CD1c-positive myeloid dendritic cell (primary cell): Measurements from ENCODE around the gene ACBD6.

ENCODE experiments used
- DNase-seq: peaks from one replicate; pipeline ENCODE4 v3.0.0-alpha.2; 2016; ENCODE audit errors: extremely low spot score

The ACBD6 gene

DNA sequence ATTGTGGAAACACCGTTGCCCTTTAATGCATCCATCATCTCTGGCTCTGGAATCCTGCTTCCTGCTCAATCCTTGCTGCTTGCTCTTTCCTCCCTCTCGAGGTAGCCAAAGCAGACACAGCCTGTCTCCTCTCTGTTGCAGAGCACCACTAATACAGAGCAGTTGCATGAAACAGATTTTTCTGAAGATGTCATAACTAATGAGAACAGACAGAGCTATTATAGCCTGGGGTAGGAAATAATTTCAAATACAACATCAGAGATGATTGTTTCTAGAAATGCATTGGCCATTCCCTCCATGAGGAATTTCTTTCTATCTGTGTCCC lies 23.3 kb upstream of the ACBD6 start:
- DNase-seq: no peak

DNA sequence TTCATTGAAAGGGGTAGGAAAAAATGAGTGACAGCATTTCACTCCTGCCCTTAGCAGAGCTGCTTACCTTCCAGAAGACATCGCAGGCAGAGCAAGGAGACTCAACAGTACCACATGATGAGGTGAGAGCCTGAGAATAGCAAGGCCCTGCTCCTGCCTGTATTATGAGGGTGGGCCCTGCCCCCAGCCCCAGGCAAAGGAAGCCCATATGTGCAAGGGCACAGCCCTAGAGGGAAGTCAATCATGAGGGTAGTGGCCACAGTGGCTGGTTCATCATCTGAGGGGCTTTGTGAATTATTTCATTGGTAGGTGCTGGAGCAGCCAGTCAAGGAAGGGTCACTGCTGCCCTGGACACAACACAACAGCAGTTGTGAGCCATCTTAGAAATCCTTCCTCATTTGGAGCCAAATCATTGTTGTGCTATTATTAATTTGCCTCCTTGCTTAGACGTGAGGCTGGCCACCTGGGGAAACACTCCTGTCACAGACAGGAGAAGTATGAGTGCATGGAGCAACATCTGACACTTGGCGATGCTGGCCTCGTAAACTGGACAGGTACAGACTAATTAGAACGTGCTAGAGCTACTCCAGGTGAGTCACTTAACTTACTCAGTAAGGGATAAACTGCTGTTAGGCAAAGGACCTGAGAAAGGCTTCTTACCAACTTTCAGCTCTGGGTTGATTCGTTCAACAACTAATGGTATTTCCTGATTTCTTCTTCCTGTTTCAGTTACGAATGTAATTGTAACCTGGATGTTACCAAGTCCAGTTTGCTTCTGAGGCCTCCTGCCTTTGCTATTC lies 22.7 kb upstream of the ACBD6 start:
- no peak for DNase-seq

DNA sequence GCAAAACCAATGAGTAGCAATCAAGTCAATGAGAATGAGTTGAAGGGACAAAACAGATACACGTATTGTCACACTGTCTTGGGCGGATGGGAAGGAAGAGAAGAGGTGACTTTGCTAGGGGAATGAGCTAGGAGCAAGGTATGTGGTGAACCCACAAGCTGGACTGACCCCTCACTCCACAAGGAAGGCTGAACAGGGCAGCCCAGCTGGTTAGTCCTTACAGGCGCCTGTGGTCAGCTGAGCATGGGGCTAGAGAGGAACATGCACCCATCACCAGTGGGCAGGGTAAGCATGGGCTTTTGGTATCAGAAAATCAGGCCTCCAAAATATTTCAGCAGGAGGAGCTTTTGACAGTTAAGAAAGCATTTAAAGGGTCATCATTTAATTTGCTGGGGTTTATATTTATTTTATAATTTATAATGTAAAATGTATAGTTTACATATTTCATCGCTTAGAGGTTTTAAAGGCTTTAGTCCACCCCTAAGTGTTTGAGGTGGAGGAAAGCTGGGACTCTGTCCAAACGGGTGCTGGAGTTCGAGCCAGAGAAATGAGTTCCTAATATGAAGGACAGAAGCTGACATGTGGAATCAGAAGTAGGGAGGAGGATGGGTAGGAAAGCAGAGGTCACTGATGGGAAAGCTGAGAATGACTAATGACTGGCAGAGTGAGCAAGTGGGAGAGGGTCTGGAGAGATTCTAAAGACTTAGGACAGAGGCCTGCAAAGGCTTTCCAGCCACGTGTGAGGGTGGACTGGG lies 22.0 kb upstream of the ACBD6 start:
- no peak for DNase-seq

DNA sequence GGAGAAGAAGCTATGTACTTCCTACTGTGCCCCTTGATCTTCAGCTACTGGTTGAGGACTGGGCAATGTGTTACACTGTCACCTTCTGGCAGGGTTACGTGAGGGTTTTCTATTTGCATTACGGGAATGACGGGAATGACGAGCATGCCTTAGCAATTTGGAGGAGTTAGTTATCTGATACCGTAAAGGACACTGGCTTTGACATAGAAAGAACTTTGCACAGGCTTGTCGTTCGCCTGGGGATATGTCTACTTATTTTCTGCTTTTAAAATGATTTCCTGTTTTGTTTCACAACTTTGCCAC lies 19.8 kb upstream of the ACBD6 start:
- no peak for DNase-seq

DNA sequence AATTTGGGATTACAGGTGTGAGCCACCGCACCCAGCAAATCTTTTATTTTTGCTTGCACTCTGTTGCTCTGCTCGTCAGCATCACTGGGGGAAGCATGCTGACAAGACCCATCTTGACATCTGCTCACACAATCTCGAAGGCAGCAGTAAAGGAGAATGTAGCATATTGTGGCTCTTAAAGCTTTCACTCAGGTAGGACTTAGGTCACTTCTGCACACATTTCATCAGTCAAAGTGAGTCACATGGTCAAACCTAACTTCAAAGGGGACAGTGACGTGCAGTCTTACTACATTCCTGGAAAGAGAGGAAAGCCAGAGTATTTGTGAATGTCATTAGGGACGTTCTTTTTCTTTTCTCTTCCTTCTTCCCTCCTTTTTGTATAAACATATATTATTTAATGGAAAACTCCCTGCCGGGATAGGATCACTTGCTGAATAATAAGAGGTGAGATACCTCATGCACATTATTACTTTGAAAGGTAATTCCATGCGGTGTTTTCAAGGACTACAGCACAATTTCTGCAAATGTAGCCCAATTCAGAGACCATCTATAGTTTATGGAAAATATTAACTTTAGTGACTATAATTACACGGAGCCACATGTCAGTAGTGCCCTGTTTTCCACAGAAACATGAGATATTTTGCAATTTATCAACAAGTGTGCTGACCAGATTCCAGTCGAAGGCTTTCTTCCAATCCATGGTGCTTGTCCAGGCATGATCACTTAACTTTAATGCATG lies 19.3 kb upstream of the ACBD6 start:
- DNase-seq: no peak

DNA sequence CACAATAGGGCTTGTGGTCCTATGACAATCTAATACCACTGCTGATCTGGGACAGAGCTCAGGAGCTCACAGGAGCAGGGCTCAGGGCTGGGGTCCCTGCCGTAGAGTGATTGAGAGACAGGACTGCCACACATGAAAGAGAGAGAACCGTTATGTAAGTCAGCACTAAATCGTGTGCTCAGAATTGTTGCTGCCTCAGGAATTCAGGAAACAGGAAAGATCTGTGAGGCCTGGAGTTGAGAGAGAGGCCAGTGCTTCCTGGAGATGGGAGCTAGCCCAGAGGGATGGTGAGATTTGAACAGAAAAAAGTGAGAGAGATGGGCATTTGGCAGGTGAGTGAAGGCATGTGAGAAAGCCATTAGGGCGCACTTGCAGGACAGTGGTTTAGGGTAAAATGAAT lies 17.5 kb upstream of the ACBD6 start:
- DNase-seq: no peak

DNA sequence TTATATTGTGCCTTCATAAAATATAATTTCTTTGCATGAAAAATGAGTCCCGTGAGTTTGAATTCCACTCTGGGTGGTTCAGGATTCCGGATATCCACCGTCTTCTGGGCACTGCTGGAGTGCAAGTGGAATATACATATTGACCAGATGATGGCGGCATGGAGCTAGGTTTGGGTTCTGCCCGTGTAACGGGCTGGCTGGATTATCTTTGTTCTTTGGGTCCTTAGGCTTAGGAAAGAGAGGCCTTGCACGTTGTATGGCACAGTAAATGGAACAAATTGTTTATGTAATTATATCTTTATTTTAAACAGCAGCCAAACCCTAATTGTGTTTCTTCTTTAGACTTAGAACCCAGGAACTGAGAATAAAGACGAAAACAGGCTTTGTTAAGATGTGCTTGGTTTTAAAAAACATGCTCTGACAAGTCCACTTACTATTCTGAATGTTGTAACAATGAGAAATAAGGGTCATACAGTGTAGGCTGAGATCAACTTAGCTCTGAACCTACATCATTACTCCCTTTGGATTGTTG lies 13.5 kb upstream of the ACBD6 start:
- DNase-seq: peak; percentile 70

DNA sequence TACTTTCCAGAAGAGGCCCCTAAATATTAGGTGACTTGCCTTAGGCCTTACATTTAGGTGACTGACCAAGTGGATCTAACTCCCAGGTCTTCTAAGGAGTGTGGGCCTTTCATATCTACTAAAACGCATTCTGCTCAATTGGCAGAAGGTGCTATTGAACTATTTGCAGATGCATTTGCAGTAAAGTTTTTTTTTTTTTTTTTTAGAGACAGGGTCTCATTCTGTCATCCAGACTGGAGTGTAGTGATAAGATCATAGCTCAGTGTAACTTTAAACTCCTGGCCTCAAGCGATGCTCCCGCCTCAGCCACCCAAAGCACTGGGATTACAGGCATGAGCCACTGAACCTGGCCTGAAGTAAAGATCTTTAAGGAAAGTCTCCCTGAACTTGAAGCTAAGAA lies 13.0 kb upstream of the ACBD6 start:
- no peak for DNase-seq

DNA sequence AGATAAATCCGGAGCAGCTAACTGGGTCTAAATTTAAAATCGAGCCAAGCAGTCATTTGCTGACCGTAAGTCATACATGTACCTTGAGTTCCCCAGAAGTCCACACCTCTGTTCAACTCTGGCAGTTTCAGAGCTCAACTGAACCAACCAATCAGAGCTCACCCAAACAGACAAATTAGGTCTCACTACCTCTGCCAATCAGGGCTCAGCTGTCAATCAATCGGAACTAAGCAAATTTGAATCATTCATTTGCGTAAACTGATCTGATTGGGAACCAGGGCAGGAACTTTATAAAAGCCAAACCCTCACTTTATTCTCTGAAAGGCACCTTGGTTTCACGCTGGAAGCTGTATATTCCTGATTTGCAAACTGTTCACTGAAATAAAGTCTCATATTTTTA lies 11.2 kb upstream of the ACBD6 start:
- no peak for DNase-seq

DNA sequence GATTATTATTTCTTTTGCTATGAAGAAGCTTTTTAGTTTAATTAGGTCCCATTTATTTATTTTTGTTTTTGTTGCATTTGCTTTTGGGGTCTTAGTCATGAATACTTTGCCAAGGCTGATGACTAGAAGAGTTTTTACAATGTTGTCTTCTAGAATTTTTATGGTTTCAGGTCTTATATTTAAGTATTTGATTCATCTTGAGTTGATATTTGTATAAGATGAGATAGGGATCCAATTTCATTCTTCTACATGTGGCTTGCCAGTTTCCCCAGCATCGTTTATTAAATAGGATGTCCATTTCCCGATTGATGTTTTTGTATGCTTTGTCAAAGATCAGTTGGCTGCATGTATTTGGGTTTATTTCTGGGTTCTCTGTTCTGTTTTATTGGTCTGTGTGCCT lies 8.5 kb upstream of the ACBD6 start:
- no peak for DNase-seq

DNA sequence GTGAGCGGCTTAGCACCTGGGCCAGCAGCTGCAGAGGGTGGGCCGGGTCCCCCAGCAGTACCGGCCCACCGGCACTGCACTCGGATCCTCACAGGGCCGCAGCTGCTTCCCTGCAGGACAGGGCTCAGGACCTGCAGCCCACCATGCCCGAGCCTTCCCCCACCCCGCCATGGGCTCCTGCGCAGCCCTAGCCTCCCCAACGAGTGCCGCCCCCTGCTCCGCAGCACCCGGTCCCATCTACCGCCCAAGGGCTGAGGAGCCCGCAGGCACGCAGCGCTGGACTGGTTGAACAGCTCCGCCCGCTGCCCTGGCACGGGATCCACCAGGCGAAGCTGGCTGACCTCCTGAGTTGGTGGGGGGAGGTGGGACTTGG lies 6.3 kb upstream of the ACBD6 start:
- no peak for DNase-seq

DNA sequence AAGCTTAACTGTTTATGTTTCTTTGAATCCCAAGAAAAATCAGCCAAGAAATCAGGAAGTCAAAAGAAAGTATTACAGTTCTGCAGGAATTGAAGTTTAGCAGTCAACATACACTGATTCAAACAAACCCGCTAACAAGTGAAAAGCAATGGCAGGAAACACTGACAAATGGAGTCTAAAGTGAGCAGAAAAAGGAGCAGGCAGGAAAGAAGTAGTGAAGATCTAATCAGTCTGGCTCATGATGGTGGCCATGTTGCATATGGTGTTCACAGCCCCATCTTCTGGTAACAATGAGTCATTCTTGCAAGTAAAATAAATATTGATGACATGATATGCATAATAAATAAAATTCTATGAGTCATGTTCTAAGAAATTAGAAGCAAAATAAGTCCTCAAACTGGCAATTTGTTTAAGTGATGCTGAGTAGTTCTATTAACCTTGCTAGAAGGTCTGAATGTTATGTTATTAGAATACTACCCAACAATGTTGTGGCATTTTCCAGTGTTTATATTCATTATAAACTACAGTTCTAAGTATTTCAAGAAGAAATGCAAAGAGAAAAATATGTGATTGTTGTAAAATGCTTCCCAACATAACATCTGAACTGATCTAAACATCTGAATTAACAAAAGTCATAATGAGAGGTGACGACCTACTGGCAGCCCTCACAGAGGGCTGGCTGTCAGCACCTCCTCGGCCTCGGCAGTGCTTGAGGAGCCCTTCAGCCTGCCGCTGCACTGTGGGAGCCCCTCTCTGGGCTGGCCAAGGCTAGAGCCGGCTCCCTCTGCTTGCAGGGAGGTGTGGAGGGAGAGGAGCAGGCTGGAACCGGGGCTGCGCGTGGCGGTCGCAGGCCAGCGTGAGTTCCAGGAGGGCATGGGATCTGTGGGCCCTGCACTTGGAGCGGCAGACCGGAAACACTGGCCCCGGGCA lies 5.7 kb upstream of the ACBD6 start:
- DNase-seq: no peak

DNA sequence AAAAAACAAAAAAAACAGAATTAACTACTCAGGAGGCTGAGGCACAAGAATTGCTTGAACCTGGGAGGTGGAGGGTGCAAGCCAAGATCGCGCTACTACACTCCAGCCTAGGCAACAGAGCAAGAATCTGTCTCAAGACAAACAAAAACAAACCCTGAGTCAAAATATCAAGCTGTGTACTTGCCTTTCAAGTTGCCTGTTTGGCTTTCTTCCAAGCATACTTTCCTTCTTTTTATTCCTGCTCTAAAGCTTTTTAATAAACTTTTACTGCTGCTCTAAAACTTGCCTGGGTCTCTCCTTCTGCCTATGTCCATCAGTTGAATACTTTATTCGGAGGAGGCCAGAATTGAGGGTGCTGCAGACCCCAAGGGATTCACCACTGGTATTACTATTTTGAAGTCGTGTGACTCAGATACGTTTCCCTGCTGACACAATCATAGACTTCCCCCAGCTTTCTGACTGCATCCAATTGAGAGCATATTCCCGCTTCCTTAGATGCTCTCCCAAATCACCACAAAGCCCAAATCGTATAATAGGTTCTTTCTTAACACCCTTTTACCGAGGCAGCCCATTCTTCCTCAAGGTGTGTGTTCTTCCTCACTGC lies 3.5 kb upstream of the ACBD6 start:
- DNase-seq: no peak

DNA sequence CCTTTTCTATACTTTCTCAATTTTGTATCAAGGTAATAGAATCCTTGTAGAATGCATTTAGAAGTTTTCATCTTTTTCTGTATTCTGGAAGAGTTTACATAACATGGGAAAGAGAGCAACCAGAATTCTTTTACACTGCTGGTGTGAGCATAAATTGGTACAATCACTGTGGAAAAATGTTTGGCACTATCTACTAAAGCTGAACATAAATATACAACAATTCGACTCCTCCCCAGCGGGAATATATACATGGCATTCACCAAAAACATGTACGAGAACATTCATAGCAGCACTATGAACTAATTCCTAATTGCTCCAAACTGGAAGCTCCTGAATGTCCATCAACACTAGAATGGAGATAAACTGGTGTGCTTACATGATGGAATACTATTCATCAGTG lies 1.8 kb upstream of the ACBD6 start:
- no peak for DNase-seq

DNA sequence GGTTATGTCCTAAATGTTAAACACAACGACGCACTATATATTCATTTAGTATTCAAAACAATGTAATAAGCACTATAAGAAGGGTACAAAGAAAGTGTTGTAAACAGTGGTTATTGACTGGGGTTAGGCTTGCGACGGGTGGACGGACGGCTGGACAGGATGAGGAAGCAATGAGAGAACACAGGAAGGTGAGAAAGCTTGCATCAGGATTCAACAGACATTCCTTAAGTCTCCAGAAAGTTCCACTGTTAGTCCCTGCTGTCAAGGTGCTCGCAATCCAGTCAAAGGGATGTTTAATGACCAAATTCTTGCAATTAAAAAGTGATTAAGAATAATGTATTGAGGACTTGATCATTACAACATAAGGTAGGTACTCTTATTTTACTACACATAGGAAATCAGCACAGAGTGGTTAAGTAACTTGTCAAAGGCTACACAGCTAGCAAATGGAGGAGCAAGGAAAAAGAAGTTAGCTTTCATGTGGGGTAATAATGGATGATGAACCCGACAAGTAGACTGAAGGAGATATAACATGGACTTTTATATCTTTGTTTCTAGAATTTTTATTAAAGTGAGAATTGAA lies 994 bp upstream of the ACBD6 start:
- DNase-seq: no peak

DNA sequence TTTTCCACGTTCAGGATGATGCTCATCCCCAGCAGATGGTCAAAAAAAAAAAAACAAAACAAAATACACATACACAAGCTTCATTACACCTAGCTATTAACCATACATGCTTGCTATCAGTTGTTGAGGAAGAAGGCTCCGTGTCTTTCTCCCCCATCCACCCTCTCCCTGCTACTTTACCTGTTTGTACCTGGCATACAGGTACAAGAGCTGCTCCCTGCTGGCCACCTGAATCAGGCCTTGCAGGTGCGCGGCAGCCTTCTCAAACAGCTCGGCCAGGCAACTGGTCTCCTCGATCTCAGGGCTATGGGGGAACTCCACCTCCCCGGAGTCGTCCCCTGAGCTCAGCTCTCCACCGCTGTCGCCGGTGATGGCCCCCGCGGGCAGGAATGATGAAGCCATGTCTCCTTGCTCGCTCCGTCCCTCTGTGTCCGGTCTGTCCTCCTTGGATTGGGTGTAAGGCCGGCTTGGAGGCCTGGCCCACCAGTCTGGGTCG lies 464 bp downstream of the ACBD6 start:
- no peak for DNase-seq

DNA sequence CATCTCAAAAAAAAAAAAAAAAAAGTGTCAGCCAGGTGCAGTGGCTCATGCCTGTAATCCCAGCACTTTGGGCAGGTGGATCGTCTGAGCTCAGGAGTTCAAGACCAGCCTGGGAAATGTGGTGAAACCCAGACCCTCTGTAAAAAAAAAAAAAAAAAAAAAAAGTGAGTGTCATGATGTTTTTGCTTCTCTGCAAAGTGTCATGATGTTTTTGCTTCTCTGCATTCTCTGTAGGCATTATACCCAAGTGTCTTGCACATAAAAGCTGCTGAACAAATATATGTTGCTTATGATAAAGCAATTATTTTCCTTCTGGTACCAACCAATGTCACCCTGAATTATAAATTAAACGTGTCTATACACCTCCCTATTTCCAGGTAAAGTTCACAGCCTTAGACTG lies 1.7 kb downstream of the ACBD6 start:
- no peak for DNase-seq

DNA sequence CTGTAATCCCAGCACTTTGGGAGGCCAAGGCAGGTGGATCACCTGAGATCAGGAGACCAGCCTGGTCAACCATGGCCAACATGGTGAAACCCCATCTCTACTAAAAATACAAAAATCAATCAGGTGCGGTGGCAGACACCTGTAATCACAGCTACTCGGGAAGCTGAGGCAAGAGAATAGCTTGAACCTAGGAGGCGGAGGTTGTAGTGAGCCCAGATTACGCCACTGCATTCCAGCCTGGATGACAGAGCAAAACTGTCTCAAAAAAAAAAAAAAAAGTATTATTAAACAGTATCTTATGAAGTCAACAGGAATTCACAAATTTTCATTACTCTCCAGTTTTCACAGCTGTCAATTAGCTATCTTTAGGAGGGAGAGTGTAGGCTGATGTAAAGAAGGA lies 3.8 kb downstream of the ACBD6 start:
- no peak for DNase-seq

DNA sequence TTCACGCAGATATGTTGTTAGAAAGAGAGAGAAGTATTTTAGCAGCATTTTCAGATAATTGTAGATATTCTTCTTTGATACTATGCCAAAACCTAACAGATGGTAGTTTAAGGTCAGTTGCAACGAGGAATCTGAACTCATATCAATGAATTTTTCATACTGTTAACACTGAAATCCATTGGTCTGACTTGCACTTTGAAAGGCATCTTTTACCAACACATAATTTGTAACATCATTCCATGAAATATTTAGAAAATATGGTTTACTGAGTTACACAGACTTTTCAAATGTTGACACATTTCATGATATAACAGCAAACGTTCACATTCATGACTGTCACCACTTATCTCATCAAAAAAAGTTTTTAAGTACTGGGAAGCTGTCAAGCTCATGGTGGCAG lies 4.6 kb downstream of the ACBD6 start:
- no peak for DNase-seq

DNA sequence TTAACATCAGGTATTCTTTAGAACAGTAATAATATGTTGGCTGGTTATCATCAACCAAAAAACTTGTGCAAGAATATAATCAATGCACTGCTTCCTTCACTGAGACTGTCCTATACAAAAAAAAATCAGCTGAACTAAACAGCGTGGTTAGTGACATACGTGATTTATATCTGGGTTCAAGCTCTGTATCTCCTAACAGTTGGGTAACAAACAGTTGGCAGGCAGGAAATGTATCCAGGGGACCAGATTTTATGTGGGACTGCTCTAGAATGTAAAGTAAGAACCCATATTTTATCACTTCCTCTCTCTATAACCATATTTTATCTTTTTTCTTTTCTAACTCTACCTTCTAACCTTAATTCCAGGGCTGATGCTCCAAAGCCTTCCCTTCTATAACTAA lies 8.0 kb downstream of the ACBD6 start:
- DNase-seq: no peak

DNA sequence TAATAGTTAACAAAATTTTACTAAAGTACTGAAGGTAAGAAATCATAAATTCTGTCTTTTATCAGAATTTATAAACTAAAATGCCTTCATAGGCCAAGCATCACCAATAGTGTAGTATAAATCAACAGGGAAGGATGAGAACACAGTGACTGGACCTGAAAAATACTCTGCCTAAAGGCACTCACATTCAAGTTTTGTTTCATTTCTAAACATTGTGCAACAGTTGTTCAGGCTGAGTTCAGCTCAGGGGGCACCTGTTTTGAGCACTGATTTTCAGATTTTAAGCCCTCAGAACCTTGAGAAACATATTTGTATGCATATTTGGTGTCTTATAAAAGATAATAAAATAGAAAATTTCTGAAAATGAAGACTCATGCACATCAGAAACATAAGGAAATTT lies 12.4 kb downstream of the ACBD6 start:
- DNase-seq: no peak
